ENCODE results near the gene CHCHD6. TPM values are rescaled to one million over a fixed set of nuclear protein-coding genes. Genes with fewer than 3 reads are reported as not detected.

Gene CHCHD6
- total RNA-seq, 1 donor from 2014 or later, result 17.6 TPM

DNA sequence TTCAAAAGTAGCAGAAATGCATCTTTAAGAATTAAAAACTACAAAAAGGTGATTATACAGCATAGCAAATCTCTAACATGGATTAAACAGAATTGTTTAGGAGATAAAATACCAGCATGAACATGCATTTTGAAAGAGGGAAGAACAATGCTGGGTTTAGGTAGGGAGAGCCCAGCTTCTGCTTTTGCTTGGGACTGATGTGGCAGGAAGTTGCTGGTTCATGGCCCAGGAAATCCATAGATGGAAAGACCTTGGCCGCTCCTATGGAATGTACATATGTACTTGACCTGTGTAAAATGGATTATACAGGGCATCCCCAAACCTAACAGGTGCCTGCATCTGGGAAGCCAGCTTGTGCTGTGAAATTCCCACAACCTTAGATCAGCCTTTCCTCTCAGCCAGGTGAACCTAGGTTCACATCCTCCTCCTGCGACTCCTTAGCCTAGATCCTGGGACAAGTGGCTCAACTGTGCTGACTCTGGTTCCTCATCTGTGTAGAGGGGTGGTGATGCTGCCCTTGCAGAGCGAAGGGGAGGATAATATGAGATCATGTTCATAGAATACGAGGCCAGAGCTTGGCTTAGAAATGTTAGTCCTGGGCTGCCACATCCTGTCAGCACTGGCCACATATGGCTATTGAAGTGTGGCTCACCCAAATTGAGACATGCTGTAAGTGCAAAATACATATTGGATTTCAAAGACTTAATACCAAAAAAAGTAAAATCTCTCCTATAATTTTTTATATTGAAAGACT, 231.9 kb downstream of the CHCHD6 start:
- no peak for DNase-seq (ENCODE audit: extremely low read depth, low read depth, low spot score)

GRCh38 chr3:126936853-126937425, 232.9 kb downstream of the CHCHD6 start:
- DNase-seq (ENCODE audit: extremely low read depth, low read depth, low spot score), result no peak

GRCh38 chr3:126937533-126937932, 233.5 kb downstream of the CHCHD6 start:
- no peak for DNase-seq (ENCODE audit: extremely low read depth, low read depth, low spot score)

DNA sequence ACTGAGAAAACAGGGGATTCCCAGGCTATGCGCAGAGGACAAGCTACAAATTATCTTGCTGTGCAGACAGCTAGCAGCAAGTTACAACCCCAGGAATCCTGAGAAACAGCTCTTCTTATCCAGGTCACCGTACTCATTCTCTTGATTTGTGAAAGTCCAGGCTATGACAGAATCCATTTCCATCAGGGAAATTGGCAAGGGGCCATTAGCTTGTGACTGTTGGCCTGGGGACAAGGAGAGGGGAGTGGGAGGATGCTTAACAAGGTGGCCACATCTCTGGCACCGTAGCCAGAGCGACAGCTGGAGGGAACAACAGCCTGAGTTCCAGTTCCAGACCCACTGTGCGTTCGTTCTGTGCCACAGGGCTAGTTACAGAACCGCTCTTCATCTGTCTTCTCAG, 233.9 kb downstream of the CHCHD6 start:
- no peak for DNase-seq (ENCODE audit: extremely low read depth, low read depth, low spot score)

DNA sequence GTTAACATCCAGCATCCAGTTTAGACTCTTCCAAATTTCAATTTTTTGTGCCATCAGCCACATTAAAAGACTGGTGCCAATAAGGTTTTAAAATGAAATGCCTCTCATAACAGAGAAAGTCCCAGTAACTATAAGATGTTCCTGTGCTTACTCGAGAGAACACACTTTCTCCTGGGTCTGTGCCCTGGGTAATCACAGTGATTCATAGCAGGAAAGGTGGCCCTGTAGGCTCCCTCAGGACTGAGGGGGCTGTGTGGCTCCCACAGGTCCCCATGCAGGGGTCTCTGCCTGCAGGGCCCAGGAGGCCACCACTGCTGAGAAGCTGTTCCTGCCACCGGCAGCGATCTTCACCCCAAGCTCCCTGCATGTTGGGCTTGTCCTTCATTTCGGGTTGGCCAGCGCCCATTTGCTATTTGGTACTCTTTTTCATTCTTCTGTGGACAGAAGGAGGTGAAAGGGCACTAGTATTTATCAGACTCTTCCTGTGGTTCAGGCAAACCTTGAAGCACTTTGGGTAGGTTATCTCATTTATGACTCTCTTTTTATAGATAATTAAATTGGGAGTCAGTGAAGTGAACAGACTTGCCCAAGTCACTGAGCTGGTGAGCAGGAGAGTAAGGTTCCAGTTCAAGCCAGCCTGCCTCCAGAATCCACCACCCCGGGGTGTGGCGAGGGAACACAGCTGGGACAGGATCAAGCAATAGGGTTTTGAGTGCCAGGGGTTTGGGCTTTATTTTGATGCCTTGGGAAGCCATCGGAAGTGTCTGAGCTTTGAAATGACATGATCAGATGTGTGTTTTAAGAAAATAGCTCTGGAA, 234.7 kb downstream of the CHCHD6 start:
- DNase-seq (ENCODE audit: extremely low read depth, low read depth, low spot score), result no peak

- no peak for DNase-seq (ENCODE audit: extremely low read depth, low read depth, low spot score)
Measured at GRCh38 chr3:126939338-126939718, 235.3 kb downstream of the CHCHD6 start.

DNA sequence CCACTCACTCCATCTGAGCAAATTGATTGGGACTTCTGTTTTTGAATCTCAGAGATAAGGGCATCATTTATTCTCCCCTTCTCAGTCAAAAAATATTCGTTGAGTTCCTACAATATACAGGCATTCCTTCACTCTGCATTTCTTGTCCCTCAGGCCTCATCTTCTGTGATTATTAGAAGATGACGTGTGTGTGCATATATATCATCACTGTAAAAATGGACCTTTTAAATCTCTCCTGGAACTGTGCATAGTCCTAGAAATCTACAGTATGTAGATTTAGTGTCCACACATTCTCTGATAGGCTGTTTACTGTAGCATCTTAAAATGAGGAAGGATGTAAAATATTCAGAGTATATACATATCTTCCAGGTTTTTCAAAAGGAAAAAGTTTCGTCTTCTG, 235.7 kb downstream of the CHCHD6 start:
- no peak for DNase-seq (ENCODE audit: extremely low read depth, low read depth, low spot score)

GRCh38 chr3:126941721-126942270, 237.8 kb downstream of the CHCHD6 start:
- no peak for DNase-seq (ENCODE audit: extremely low read depth, low read depth, low spot score)

GRCh38 chr3:126944089-126944965, 240.3 kb downstream of the CHCHD6 start:
- no peak for DNase-seq (ENCODE audit: extremely low read depth, low read depth, low spot score)

- no peak for DNase-seq (ENCODE audit: extremely low read depth, low read depth, low spot score)
Measured at GRCh38 chr3:126945171-126945721, 241.2 kb downstream of the CHCHD6 start.

- DNase-seq (ENCODE audit: extremely low read depth, low read depth, low spot score), result no peak
Measured at GRCh38 chr3:126945891-126946290, 241.9 kb downstream of the CHCHD6 start.

DNA sequence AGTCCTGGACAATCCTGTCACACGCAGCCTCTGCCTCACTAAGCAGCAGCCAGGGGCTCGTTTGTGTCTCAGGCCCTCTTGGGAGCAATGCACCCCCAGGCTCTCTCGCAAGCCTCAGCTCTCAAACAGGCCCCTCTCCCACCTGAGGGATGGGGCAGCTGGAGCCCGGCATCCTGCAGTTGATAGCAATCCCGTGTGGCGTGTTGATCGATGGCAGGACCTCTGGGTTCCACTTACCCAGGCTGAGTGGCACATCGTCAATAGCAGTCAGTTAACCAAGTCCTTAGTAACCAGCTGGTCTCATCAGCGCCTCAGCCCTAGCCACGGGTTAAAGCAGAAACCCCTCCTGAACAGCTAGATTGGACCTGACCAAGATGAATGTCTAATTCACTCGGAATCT, 242.4 kb downstream of the CHCHD6 start:
- DNase-seq (ENCODE audit: extremely low read depth, low read depth, low spot score), result no peak

DNA sequence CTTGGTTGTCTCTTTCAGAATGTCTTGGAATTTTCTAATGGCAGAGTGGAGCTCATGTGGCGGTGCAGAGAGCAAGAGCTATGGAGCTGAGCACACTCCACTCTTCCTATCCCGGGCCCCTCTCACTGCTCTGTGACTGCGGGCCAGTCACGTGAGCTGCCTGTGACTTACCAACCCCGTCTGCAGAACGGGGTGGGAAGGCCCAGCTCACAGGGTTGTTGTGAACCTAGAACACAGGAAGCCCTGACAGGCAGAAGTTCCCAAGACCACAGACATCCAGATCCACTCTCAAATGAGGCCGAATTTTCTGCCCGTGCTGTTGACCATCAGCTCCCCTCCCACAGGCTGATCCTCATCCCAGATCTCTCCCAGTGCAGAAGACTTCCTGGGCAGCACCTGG, 243.4 kb downstream of the CHCHD6 start:
- DNase-seq (ENCODE audit: extremely low read depth, low read depth, low spot score), result no peak

DNA sequence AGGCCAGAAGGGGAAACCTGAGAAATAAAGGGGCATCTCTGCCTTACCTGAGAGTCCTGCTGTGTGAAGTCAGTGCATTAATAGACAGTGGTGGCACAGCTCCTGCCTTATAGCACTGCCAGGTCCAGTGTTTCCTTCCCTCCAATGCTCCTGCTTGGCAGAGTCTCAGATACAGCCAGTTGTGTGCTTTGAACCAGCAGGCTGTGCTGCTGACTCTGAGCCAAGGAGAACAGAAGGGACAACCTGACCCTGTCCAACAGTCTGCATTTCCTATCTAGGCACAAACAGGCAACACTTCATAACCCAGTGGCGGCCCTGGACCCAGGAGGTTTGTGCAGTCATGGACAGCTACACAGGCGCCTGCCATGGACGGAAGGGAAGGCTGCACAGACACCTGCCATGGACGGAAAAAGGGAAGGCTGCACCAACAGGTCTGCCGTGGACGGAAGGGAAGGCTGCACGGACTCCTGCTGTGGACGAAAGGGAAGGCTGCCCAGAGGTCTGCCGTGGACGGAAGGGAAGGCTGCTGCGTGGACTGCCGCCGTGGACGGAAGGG, 245.0 kb downstream of the CHCHD6 start:
- no peak for DNase-seq (ENCODE audit: extremely low read depth, low read depth, low spot score)

- no peak for DNase-seq (ENCODE audit: extremely low read depth, low read depth, low spot score)
Measured at GRCh38 chr3:126951561-126951960, 247.5 kb downstream of the CHCHD6 start.

DNA sequence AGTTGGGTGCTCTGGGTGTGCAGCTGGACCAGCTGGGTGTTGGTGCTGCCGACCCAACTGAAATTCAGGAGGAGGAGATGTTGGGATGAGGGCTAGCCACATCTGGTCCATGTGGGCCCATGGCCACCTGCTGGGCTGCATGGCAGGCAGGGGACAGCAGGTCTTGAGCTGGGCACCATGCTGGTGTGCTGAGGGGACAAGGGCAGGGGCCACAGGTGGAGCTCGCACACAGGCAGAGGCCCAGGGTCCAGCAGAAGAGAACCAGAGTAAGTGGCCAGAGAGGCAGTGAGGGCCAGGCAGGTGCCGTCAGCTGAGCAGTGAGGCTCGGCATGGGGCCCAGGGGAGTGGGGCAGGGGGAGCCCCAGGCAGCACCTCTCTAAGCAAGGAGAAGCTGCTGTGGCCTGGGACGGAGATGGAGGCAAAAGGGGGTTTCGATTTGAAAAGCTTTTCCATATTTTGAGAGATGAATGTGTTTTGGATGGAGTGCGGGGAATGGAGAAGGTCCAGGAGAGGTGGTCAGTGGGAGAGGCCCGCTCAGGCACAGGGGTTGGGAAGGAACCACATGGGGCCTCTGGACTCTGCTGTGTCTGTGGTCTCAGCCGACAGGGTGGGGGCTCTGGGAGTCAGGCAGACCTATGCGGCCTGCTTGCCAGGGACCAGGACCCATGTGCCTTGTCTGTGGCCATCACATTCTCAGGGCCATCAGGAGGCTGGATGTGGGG, 248.4 kb downstream of the CHCHD6 start:
- DNase-seq (ENCODE audit: extremely low read depth, low read depth, low spot score), result no peak

DNA sequence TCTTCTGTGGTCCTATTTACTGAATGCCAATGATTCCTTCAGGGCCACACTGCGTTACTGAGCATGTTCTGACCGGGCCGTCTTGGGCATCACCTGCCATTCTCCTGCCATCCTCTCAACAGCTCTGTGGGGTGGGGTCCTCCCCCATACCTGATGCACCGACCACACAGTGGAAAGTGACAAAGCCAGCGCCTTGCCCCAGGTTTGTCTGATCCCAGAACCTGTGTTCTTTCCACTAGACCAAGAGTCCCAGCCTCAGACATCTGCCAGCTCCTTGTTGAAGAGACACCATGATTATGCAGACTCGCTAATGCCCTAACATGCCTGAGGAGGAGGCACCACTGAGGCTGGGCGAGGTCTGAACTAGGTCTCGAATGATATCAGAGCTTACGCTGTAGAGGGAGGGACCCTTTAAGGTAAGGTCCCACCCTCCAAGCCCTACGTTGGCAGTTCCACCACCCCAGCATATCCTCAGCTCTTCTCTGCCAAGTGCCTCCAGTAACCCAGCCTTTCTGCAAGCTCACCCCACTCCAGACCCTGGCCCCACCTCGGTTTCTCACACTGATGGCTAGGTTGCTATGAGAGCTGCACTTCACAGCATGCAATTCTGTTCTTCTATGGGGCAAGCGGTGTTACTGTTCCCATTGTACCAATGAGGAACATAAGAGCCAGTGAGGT, 249.1 kb downstream of the CHCHD6 start:
- DNase-seq (ENCODE audit: extremely low read depth, low read depth, low spot score), result no peak

- DNase-seq (ENCODE audit: extremely low read depth, low read depth, low spot score), result no peak
Measured at GRCh38 chr3:126954141-126954842, 250.3 kb downstream of the CHCHD6 start.
